ENCODE data around the gene ZNF385B. TPM values are rescaled to one million over a fixed set of nuclear protein-coding genes. Genes with fewer than 3 reads are reported as not detected.

Gene ZNF385B
- total and polyA plus RNA-seq, 10 of the 15 experiments (the other 5 are each of a cell fraction or from before 2014, with no cell fraction given) = not detected

DNA sequence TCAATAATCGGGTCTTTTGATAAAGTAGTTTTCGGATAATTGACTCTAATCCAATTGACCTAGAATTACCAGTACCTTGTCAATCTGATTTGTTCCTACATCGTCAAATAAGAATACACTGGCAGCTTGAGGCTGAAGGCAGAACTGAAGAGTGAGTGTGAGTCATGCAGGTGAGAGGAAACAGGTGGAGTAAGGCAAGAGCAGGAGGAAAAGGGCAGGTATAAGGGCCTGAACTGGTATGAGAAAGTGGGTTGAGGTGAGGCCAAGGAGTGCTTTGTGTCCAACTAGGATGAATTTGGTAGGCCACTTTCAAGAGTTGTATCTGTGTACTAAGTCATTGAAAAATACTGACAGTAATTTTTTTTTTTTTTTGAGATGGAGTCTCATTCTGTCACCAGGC lies 186.0 kb downstream of the ZNF385B start (continued):
- TF ChIP-seq, protein P1, sequence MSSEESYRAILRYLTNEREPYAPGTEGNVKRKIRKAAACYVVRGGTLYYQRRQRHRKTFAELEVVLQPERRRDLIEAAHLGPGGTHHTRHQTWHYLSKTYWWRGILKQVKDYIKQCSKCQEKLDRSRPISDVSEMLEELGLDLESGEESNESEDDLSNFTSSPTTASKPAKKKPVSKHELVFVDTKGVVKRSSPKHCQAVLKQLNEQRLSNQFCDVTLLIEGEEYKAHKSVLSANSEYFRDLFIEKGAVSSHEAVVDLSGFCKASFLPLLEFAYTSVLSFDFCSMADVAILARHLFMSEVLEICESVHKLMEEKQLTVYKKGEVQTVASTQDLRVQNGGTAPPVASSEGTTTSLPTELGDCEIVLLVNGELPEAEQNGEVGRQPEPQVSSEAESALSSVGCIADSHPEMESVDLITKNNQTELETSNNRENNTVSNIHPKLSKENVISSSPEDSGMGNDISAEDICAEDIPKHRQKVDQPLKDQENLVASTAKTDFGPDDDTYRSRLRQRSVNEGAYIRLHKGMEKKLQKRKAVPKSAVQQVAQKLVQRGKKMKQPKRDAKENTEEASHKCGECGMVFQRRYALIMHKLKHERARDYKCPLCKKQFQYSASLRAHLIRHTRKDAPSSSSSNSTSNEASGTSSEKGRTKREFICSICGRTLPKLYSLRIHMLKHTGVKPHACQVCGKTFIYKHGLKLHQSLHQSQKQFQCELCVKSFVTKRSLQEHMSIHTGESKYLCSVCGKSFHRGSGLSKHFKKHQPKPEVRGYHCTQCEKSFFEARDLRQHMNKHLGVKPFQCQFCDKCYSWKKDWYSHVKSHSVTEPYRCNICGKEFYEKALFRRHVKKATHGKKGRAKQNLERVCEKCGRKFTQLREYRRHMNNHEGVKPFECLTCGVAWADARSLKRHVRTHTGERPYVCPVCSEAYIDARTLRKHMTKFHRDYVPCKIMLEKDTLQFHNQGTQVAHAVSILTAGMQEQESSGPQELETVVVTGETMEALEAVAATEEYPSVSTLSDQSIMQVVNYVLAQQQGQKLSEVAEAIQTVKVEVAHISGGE (CRISPR knock-in tag; IDR thresholded peaks at IDR 0.05) = no peak
- no peak for TF ChIP-seq BRCA1 (IDR thresholded peaks at IDR 0.05; ENCODE audit: low read depth, low read length)
- no peak for TF ChIP-seq FOXK2 (IDR thresholded peaks at IDR 0.05)
- no peak for TF ChIP-seq STAT3 (IDR thresholded peaks at IDR 0.05; ENCODE audit: low read depth, low read length)
- TF ChIP-seq EZH2 (IDR thresholded peaks at IDR 0.05; ENCODE audit: borderline replicate concordance, control insufficient read depth, low read depth, low read length) = no peak
- no peak for TF ChIP-seq NRF1 (conservative IDR thresholded peaks at IDR 0.05; ENCODE audit: low read depth, low read length)

- in situ Hi-C loops (cut with MboI) = no loop called here
These were observed 190.1 kb downstream of the ZNF385B start for GRCh38 chr2:179671043-179671981.

More at GRCh38 chr2:179671043-179671981, 190.1 kb downstream of the ZNF385B start:
- BruUV-seq (replicated peaks) = no TSS peak
- DNase-seq (ENCODE audit: low read depth, low spot score) (no peak), FAIRE-seq (no peak), ATAC-seq (no peak; the same call in 2 of the 3 replicates)
- Histone ChIP-seq H4K20me1 (ENCODE audit: control insufficient read depth, insufficient read depth) (no peaks in the 10 kb centered on the region), H3K27me3 (replicated peaks in 1 of 2; ENCODE audit: control insufficient read depth in 2 of 2, insufficient read depth in 2 of 2, low read length in 1 of 2) (no peaks in the 10 kb centered on the region), H2AFZ (ENCODE audit: control insufficient read depth, low read depth, low read length) (no peak overlapping the region), H3K4me2 (ENCODE audit: control insufficient read depth, insufficient read depth) (no peak overlapping the region), H3K9ac (ENCODE audit: control insufficient read depth, insufficient read depth, low read length) (no peak overlapping the region), H3K9me3 (replicated peaks; ENCODE audit: control insufficient read depth, insufficient read depth, low read length) (no peaks in the 10 kb centered on the region), H3K27ac (ENCODE audit: control insufficient read depth, insufficient read depth) (no peak overlapping the region), H3K79me2 (ENCODE audit: control insufficient read depth, insufficient read depth, low read length) (no peaks in the 10 kb centered on the region), H3K36me3 (ENCODE audit: control insufficient read depth in 2 of 2, insufficient read depth in 2 of 2, low read length in 1 of 2) (no peaks in the 10 kb centered on the region), H3K4me1 (ENCODE audit: control insufficient read depth, insufficient read depth, low read length) (no peaks in the 10 kb centered on the region), H3K4me3 (no peak overlapping the region)
- CTCF ChIA-PET = interaction anchor here (1.3 kb wide), 1 partner anchor 248 kb away, joined by 4 read pairs; no protein-coding TSS in a partner anchor
- TF ChIP-seq POLR2AphosphoS2 (IDR thresholded peaks at IDR 0.05; ENCODE audit: low read depth, low read length) = no peak
- TF ChIP-seq POU2F2 (IDR thresholded peaks at IDR 0.05; ENCODE audit: borderline replicate concordance, low read depth, low read length) = no peak
- TF ChIP-seq PAX8 (IDR thresholded peaks at IDR 0.05) = no peak
- TF ChIP-seq RELA (IDR thresholded peaks at IDR 0.05; ENCODE audit: borderline replicate concordance, partially characterized antibody) = no peak
- no peak for TF ChIP-seq ETV6 (conservative IDR thresholded peaks at IDR 0.05 in 1 of 2, IDR thresholded peaks at IDR 0.05 in 1 of 2; ENCODE audit: borderline replicate concordance in 1 of 2, low read depth in 1 of 2)
- TF ChIP-seq, protein P2, sequence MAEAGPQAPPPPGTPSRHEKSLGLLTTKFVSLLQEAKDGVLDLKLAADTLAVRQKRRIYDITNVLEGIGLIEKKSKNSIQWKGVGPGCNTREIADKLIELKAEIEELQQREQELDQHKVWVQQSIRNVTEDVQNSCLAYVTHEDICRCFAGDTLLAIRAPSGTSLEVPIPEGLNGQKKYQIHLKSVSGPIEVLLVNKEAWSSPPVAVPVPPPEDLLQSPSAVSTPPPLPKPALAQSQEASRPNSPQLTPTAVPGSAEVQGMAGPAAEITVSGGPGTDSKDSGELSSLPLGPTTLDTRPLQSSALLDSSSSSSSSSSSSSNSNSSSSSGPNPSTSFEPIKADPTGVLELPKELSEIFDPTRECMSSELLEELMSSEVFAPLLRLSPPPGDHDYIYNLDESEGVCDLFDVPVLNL (IDR thresholded peaks at IDR 0.05; ENCODE audit: low read depth, low read length) = no peak
- no peak for TF ChIP-seq CBX5 (IDR thresholded peaks at IDR 0.05; ENCODE audit: low read depth)
- TF ChIP-seq, protein P3, sequence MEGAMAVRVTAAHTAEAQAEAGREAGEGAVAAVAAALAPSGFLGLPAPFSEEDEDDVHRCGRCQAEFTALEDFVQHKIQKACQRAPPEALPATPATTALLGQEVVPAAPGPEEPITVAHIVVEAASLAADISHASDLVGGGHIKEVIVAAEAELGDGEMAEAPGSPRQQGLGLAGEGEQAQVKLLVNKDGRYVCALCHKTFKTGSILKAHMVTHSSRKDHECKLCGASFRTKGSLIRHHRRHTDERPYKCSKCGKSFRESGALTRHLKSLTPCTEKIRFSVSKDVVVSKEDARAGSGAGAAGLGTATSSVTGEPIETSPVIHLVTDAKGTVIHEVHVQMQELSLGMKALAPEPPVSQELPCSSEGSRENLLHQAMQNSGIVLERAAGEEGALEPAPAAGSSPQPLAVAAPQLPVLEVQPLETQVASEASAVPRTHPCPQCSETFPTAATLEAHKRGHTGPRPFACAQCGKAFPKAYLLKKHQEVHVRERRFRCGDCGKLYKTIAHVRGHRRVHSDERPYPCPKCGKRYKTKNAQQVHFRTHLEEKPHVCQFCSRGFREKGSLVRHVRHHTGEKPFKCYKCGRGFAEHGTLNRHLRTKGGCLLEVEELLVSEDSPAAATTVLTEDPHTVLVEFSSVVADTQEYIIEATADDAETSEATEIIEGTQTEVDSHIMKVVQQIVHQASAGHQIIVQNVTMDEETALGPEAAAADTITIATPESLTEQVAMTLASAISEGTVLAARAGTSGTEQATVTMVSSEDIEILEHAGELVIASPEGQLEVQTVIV (IDR thresholded peaks at IDR 0.05; ENCODE audit: borderline replicate concordance, partially characterized antibody) = no peak
- TF ChIP-seq ZNF622 (IDR thresholded peaks at IDR 0.05) = no peak
- RAD21 ChIA-PET (ENCODE audit: unreplicated experiment) = no interaction called here
- SMC1A ChIA-PET (ENCODE audit: uncharacterized antibody, unreplicated experiment) = no interaction called here
- POLR2A ChIA-PET = no interaction called here
- 5% methylated on average over 6 of the region's 6 CpGs for WGBS (ENCODE audit: insufficient coverage, insufficient replicate concordance, low lambda C conversion rate, missing lambda C conversion rate)
- intact Hi-C loops (cut with micrococcal nuclease; ENCODE audit: unreplicated experiment) = no loop called here
